ENCODE measurements around the gene MRPL58.
"Not testable (repeated sequence)": the region's sequence is repeated elsewhere in the genome, so short reads cannot be mapped to it uniquely, and the experiment has no call there.

Gene MRPL58

GRCh38 chr17:74987418-74987908 lies 25.0 kb upstream of the MRPL58 start, which contains the start of gene CDR2L:
TSS of gene CDR2L (plus strand) at chr17:74987632. CDS start at chr17:74988044, 412 bp downstream.
- peak within 1 kb of the TSS; percentile 69 for H3K4me3 ChIP-seq (ENCODE audit: low read depth, low read length)

DNA sequence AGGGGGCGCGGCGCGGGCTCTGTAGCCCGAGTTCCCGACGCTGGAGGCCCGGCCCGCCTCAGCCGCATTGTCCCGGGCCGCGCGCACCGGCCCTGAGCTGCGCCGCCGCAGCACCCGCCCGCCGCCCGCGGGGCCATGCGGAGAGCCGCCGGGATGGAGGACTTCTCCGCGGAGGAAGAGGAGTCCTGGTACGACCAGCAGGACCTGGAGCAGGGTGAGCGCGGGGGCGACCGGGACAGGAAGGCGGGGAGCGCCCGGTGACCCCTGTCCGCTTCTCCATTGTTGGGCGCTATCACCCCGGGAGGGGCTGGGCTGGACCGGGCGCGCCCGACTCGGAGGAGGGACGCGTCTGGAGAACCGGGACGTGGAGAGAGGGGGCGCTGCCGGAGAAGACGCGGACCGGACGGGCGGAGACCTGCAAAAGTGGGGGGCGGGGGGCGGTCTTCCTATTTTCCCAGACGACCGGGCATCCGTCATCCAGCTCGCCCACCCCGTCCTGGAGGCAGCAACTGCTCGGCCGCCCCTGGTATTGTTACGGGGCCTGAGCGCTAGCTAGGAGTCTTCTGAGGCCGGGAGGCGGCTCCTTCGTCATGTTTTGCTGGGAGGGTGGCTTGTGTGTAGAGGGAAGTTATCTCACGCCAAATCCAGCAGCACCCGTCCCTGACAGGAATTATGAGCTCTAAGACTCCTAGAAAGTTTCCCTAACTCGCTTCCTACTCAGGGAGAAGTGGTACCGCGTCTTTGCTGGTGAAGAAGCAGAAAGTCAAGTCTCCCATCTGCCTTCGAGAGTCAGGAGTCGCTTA lies 24.4 kb upstream of the MRPL58 start:
- H3K4me3 ChIP-seq (ENCODE audit: low read depth, low read length) = peak overlapping the region; percentile 69

DNA sequence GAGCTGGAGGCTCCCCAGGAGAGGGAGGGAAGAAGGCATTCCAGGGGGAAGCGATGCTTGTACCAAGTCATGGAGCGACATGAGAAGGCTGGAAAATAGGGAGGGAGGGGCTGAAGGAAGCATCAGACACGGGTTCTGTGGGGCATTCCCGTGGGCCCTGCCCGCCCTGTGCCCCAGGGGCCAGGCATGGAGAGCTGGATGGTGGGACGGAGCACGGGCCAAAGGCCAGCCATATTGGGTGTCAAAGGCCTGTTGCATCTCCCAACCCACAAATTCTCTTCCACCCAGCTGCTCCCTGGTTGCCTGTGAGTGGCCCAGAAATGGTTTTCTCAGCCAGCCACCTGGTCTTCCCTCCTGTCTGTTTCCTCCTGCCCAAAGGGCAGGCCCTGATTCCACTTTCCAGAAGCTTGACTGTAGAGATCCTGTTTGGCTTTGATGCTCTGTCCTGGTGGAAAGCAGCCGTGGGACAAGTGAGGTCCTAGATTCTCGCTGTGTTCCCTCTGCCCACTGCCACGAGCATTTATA lies 21.8 kb upstream of the MRPL58 start:
- no peak overlapping the region for H3K4me3 ChIP-seq (ENCODE audit: low read depth, low read length)

- H3K4me3 ChIP-seq (ENCODE audit: low read depth, low read length) = no peak overlapping the region
Measured at GRCh38 chr17:74992223-74992622, 20.2 kb upstream of the MRPL58 start.

DNA sequence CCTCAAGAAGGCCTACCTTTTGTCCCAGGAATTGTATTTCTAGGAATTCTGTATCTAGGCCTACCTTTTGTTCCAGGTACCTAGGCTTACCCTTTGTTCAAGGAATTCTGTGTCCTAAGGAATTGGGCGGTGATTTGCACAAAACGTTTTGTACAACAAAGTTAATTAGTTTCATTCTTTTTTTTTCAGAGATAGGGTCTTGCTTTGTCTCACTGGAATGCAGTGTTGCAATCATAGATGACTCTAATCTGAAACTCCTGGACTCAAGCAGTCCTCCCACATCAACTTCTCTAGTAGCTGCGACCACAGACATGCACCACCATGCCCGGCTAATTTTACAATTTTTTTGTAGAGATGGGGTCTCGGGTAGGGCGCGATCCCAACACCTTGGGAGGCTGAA lies 18.0 kb upstream of the MRPL58 start:
- H3K4me3 ChIP-seq (ENCODE audit: low read depth, low read length) = no peak overlapping the region

DNA sequence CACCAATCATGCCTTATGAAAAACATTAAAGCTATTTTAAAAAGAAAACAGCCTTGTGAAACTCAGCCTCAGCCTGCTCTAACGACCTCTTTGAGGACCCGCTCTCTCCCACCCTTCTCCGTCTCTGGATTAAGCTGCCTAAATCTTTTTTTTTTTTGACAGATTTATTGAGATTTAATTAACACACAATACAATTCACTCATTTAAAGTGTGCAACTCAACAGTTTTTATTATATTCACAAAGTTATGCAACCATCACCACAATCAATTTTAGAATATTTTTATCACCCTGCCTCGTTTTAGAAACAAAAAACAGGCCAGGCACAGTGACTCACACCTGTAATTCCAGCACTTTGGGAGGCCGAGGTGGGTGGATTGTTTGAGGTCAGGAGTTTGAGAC lies 16.6 kb upstream of the MRPL58 start:
- H3K4me3 ChIP-seq (ENCODE audit: low read depth, low read length) = no peak overlapping the region

- H3K4me3 ChIP-seq (ENCODE audit: low read depth, low read length) = no peak overlapping the region
Measured at GRCh38 chr17:74998783-74999182, 13.7 kb upstream of the MRPL58 start.

- H3K4me3 ChIP-seq (ENCODE audit: low read depth, low read length) = no peak overlapping the region
Measured at GRCh38 chr17:74999523-74999922, 12.9 kb upstream of the MRPL58 start.

GRCh38 chr17:75001915-75002843 lies 10.3 kb upstream of the MRPL58 start:
- H3K4me3 ChIP-seq (ENCODE audit: low read depth, low read length) = no peak overlapping the region

GRCh38 chr17:75003070-75003956 lies 9.2 kb upstream of the MRPL58 start:
- no peak overlapping the region for H3K4me3 ChIP-seq (ENCODE audit: low read depth, low read length)

DNA sequence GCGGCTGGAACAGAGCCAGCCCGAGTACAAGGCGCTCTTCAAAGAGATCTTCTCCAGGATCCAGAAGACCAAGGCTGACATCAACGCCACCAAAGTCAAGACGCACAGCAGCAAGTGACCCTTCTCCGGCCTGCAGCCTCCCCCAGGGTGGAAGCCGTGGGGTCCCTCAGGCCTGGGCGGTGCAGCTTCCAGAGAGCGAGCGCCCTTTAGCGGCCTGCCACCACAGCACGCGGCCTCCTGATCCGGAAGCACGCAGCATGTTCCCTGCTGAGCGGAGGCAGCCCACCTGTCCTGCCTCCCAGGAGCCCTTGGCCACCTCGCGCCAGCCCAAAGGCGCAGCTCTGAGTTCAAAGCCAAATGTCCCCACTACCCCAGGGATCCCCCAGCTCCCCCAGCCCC lies 8.5 kb upstream of the MRPL58 start:
- H3K4me3 ChIP-seq (ENCODE audit: low read depth, low read length) = no peak overlapping the region

DNA sequence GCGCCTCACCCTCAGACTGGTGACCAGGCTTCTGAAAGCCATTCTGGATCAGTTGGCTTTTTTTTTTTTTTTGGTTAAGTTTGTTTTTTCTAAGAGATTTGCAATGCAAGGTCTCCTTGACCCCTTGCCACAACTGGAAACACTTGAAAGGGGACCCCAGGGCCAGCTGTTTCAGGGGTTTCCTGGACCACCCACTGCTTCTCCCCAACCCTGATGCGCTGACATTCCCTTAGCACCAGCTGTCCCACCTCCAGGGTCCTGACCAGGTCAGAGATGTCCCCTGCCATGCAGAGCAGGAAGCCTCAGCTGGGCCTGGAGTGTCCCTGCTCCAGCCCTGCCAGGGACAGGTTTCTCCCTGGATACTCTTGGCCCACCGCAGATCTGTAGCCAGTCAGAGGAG lies 8.1 kb upstream of the MRPL58 start:
- no peak overlapping the region for H3K4me3 ChIP-seq (ENCODE audit: low read depth, low read length)

DNA sequence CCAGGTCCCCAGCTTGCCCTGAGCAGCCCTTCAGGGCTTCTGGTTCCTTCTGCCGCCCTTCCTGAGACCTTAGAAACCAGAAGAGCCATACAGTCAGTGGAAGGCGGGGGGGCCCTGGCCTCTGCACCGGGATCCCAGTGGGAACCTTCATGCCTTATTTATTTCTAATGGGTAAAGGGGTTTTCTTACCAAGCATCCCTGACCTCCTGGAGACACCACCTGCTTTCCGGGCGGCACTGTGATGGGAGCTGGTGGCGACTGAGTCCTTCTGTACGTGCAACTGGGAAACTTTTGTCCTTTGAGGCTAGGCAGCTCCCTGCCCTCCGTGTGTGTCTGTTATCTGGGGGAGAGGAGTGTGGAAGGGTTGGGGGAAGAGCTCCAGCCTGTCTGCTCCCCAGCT lies 7.2 kb upstream of the MRPL58 start:
- H3K4me3 ChIP-seq (ENCODE audit: low read depth, low read length) = no peak overlapping the region

DNA sequence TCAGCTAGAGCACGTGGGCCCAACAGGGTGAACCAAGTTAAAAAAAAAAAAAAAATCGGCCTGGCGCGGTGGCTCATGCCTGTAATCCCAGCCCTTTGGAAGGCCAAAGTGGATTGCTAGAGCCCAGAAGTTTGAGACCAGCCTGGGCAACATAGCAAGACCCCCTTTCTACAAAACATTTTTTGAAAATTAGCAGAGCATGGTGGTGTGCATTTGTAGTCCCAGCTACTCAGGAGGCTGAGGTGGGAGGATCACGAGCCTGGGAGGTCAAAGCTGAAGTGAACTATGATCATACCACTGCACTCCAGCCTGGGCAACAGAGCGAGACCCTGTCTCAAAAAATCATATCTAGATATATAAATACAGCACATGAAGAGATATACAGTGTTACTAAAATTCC lies 6.4 kb upstream of the MRPL58 start:
- not testable (repeated sequence) for H3K4me3 ChIP-seq (ENCODE audit: low read depth, low read length)

- no peak overlapping the region for H3K4me3 ChIP-seq (ENCODE audit: low read depth, low read length)
Measured at GRCh38 chr17:75006653-75007052, 5.8 kb upstream of the MRPL58 start.

DNA sequence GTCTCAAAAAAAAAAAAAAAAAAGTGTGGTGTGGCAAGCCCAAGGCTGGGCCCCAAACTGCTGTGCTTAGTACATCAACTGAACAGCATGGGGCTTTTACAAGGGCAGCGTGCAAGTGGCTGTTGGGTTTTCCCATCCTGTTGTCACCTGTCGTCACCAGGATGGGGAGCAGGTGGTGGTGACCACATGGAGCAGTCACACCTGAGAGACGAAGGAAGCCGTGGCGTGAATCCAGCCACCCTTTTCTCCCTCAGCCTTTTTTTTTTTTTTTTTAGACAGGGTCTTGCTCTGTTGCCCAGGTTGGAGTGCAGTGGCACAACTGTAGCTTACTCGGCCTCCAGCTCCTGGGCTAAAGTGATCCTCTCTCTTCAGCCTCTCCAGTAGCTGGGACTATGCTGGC lies 4.1 kb upstream of the MRPL58 start:
- H3K4me3 ChIP-seq (ENCODE audit: low read depth, low read length) = no peak overlapping the region

DNA sequence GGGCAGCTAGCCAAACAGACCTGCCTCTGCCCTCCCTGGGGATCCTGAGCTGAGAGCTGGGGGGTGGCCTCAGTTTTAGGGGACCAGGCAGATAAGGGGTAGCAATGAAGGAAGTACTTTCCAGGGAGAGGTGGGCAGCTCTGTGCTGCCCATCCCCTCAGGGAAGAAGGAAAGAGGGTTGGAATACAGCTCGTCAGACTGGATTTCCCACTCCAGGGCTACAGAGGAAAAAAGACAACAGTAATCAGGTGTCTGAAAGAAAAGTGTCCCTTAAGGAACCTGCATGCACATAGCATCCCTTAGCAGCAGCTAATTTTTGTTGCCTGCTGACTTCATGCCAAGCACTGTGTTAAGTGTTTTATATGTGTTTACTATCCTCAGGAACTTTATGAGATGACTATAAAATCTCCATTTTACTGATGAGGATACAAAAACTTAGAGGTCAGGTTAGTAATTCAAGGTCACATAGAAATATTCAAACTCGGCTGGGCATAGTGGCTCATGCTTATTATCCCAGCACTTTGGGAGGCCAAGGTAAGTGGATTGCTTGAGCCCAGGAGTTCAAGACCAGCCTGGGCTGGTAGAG lies 3.2 kb upstream of the MRPL58 start:
- H3K4me3 ChIP-seq (ENCODE audit: low read depth, low read length) = no peak overlapping the region

GRCh38 chr17:75010683-75011400 lies 1.6 kb upstream of the MRPL58 start:
- H3K4me3 ChIP-seq (ENCODE audit: low read depth, low read length) = no peak overlapping the region

DNA sequence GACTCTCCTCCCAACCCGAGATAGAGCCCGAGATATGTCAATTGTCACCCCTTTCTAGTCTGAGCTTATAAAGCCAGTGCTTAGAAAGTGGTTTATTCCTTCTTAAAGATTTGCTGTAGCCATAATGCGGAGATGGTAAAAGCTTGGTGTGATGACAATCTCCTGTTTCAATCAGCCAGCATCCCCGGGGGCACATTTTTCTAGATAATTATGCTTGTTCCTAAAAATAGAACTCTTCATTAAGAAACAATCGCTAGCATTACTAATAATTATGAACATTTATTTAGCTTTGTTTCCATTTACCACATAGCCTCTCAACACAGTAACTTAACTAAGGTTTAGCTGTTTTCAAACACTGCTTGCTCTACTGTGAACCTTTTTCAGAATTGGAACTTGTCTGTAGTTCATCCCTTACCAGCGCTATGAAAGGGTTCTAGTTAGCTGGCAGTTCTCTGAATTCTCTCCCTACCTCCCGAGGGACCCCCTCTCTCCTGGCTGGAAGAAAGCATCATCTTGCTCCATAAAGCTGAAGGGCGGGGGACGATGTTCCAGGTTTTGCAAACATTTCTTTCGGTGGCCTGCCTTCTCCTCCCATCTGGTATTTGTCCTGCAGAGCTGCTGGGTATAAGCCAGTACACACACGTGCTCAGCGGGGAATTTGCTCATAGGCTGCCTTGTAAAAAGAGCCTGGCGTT lies 922 bp upstream of the MRPL58 start:
- H3K4me3 ChIP-seq (ENCODE audit: low read depth, low read length) = peak overlapping the region; percentile 94

All from iPS-11a (cell line).